Lung (tissue), 12 donors: ENCODE measurements around the gene NAXD. TPM values are rescaled to one million over a fixed set of nuclear protein-coding genes. Genes with fewer than 3 reads are reported as not detected.
"Not testable (repeated sequence)": the region's sequence is repeated elsewhere in the genome, so short reads cannot be mapped to it uniquely, and the experiment has no call there.

ENCODE experiments used
- ATAC-seq: fragments of 200-7000 bp; cut with Tn5 transposase; one replicate; pipeline ENCODE4 v1.9.1; 2020; ENCODE audit warnings: moderate number of reproducible peaks; ENCODE audit not compliant: insufficient read depth, low FRiP score
- DNase-seq, 3 donors: peaks; one replicate each; pipeline ENCODE4 v3.0.0-alpha.2; 2013 to 2017
- H3K27ac ChIP-seq, 2 donors: one replicate each; pipeline ENCODE4 v1.5.1; 2013; ENCODE audit warnings: mild to moderate bottlenecking in 2 of 2, moderate library complexity in 2 of 2, control low read depth in 1 of 2, inconsistent platforms in 1 of 2, low read depth in 1 of 2, low read length in 1 of 2
- H3K27me3 ChIP-seq, 3 donors: one replicate each; pipeline ENCODE4 v1.5.1; 2013; ENCODE audit warnings: low read length in 2 of 3; ENCODE audit not compliant: control insufficient read depth in 3 of 3, insufficient read depth in 3 of 3
- H3K36me3 ChIP-seq, 4 donors: one replicate each; pipeline ENCODE4 v1.5.1; 2013; ENCODE audit warnings: low read length in 4 of 4, mild to moderate bottlenecking in 1 of 4, moderate library complexity in 1 of 4; ENCODE audit not compliant: control insufficient read depth in 4 of 4, insufficient read depth in 4 of 4
- H3K4me1 ChIP-seq, 5 donors: one replicate each; pipeline ENCODE4 v1.5.1; 2013; ENCODE audit warnings: low read length in 5 of 5, mild to moderate bottlenecking in 2 of 5, moderate library complexity in 1 of 5; ENCODE audit not compliant: control insufficient read depth in 5 of 5, insufficient read depth in 5 of 5
- H3K4me3 ChIP-seq: one replicate; pipeline ENCODE4 v1.5.1; 2013; ENCODE audit warnings: mild to moderate bottlenecking, control low read depth, moderate library complexity
- H3K9ac ChIP-seq, 2 donors: one replicate each; pipeline ENCODE4 v1.5.1; 2013; ENCODE audit warnings: low read length in 2 of 2, control low read depth in 1 of 2; ENCODE audit not compliant: insufficient read depth in 1 of 2
- H3K9me3 ChIP-seq, 4 donors: one replicate each; pipeline ENCODE4 v1.5.1; 2013; ENCODE audit warnings: low read length in 3 of 4, mild to moderate bottlenecking in 1 of 4, moderate library complexity in 1 of 4; ENCODE audit not compliant: control insufficient read depth in 4 of 4, insufficient read depth in 3 of 4
- CTCF ChIP-seq: IDR thresholded peaks from 2 replicates; pipeline ENCODE4 v1.5.1; 2012; ENCODE audit warnings: mild to moderate bottlenecking; ENCODE audit errors: control extremely low read depth, extremely low read depth
- WGBS, 2 donors: extraction: QIAGEN DNeasy Blood & Tissue Kit; methylation state at CpG; one replicate each; pipeline ENCODE4 v1.1.7; 2013; 5-methylcytosine and 5-hydroxymethylcytosine counted together
- polyA plus RNA-seq, 2 donors: library from polyadenylated mRNA; stranded (reverse); fragments of 200-250 nt; gene quantifications; one replicate each; pipeline ENCODE4 v1.2.1, GENCODE V29; 2013
- total RNA-seq, 2 donors: library from RNA; depleted of rRNA in 1 of 2; stranded (reverse); fragments of >200 nt in 1 of 2; gene quantifications; one replicate each; pipeline ENCODE4 v1.2.1, GENCODE V29; 2014 to 2021
- donor health status: control.
- donor health status: control.
- donor health status: Bipolar disorder and iron deficiency.
- donor health status: healthy.
- donor health status: DM: yes; HTN: yes; CAD: no.

The NAXD gene
- total and polyA plus RNA-seq, 4 donors = 24.1 to 28.9 (median 28.6) TPM

GRCh38 chr13:110600980-110601379 lies 14.4 kb upstream of the NAXD start:
- ATAC-seq (no peak), DNase-seq (no peak)
- Histone ChIP-seq H3K4me3 (no peak overlapping the region), H3K4me1 (no peaks in the 10 kb centered on the region), H3K27ac (no peak overlapping the region), H3K9ac (no peak overlapping the region), H3K9me3 (no peaks in the 10 kb centered on the region), H3K27me3 (no peaks in the 10 kb centered on the region), H3K36me3 (no peaks in the 10 kb centered on the region)
- TF ChIP-seq CTCF = no peak
- WGBS, 2 donors = 95 to 97% methylated on average over 4 of the region's 4 CpGs

DNA sequence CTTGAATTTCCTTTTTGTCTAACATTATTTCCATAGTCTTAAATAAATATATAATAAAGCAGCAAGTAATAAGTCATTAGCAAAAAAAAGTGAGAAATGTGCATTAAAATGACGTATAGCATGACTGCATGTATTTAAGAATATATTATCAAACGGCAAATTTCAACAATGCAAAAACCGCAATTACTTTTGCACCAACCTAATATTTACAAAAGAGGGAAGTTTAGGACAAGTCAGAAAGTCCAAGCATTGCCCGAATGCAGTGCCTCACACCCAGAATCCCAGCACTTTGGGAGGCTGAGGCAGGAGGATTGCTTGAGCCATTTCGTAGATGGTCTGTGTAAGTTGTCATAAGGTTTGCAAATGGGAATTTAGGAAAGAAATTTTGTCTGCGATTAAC lies 10.2 kb upstream of the NAXD start:
- DNase-seq = no peak
- no peak for TF ChIP-seq CTCF
- WGBS, 2 donors = 94 to 96% methylated on average over 6 of the region's 6 CpGs

GRCh38 chr13:110606281-110606680 lies 9.1 kb upstream of the NAXD start:
- not testable (repeated sequence) for H3K36me3 ChIP-seq, H3K9me3 ChIP-seq, H3K27ac ChIP-seq, H3K4me3 ChIP-seq, H3K9ac ChIP-seq, DNase-seq, H3K4me1 ChIP-seq, H3K27me3 ChIP-seq, ATAC-seq
- 85 to 95% methylated on average over 8 to 31 of the region's 33 CpGs for WGBS, 2 donors

More for the DNA sequence above, 10.2 kb upstream of the NAXD start:
- Histone ChIP-seq H3K4me1 (no peaks in the 10 kb centered on the region), H3K36me3 (no peaks in the 10 kb centered on the region), H3K27ac (no peak overlapping the region), H3K27me3 (no peaks in the 10 kb centered on the region), H3K9me3 (no peaks in the 10 kb centered on the region), H3K9ac (no peak overlapping the region), H3K4me3 (no peak overlapping the region)
- ATAC-seq = no peak

DNA sequence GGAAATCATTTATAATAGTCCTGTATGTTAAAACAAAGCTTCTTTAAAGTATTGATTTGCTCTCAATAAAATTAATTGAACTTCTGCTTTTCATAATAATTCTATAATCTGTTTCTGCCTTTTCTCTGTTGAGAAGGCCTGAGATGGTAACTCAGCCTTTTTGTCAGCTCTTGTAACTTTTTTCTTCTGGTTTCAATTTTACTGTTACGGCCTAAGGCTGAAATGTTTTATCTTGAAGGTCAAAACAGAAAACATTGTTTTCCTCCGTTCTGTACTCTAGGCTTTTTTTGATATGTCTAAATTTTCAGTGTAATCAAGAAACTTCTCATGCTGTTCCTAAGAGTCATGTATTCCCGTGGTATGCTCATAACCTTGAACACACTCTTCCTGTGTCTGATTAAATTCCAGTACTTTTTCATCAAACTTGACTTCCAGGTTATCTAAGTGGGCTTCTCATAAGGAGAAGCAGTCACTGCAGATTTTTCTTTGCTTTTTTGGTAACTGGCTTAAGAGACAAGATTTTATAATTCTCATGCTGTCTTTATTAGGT lies 7.6 kb upstream of the NAXD start:
- Histone ChIP-seq H3K4me3 (no peak overlapping the region), H3K9ac (no peak overlapping the region), H3K4me1 (no peaks in the 10 kb centered on the region), H3K27ac (no peak overlapping the region), H3K9me3 (no peaks in the 10 kb centered on the region), H3K27me3 (no peaks in the 10 kb centered on the region), H3K36me3 (no peaks in the 10 kb centered on the region)
- DNase-seq (no peak), ATAC-seq (no peak)
- no peak for TF ChIP-seq CTCF
- 86 to 88% methylated on average over 3 of the region's 3 CpGs for WGBS, 2 donors
